ENCODE measurements around the gene PHF21A. TPM values are rescaled to one million over a fixed set of nuclear protein-coding genes. Genes with fewer than 3 reads are reported as not detected.
"Not testable (repeated sequence)": the region's sequence is repeated elsewhere in the genome, so short reads cannot be mapped to it uniquely, and the experiment has no call there.

The PHF21A gene
- total RNA-seq, 1 donor from 2014 or later = 49.6 TPM

- DNase-seq (ENCODE audit: low spot score) = peak; percentile 71
- no peaks in the 10 kb centered on the region for H3K9me3 ChIP-seq (ENCODE audit: low read depth)
- no peak overlapping the region for H3K9ac ChIP-seq
- H3K36me3 Mint-ChIP-seq = no peaks in the 10 kb centered on the region
- H3K79me2 ChIP-seq (ENCODE audit: low read depth) = peaks cover 71% of the 10 kb centered on the region
- peaks cover 39% of the 10 kb centered on the region for H3F3A ChIP-seq (ENCODE audit: low read depth)
- no peak for TF ChIP-seq EZH2 (IDR thresholded peaks at IDR 0.05)
- no peak for TF ChIP-seq EZH2phosphoT487 (IDR thresholded peaks at IDR 0.05)
- TF ChIP-seq CTCF (IDR thresholded peaks at IDR 0.05) = no peak
- peak overlapping the region; percentile 97 for H3K27ac Mint-ChIP-seq
- H2AFZ ChIP-seq (replicated peaks) = peak overlapping the region; percentile 58
- H4K20me1 ChIP-seq (ENCODE audit: low read depth) = peaks cover 42% of the 10 kb centered on the region
- peak overlapping the region; percentile 88 for H3K4me2 ChIP-seq
- peaks cover 24% of the 10 kb centered on the region for H3K4me1 ChIP-seq
- H3K27me3 ChIP-seq = no peaks in the 10 kb centered on the region
- peak overlapping the region; percentile 85 for H3K4me3 ChIP-seq
- peak overlapping the region; percentile 99 for H3K4me3 Mint-ChIP-seq
- H3K36me3 ChIP-seq = no peaks in the 10 kb centered on the region
- H3K27ac ChIP-seq = peak overlapping the region; percentile 86
- no peaks in the 10 kb centered on the region for H3K9me3 Mint-ChIP-seq
- H3K27me3 Mint-ChIP-seq (ENCODE audit: insufficient read depth, low read depth) = peaks cover 6% of the 10 kb centered on the region
- peaks cover 40% of the 10 kb centered on the region for H3K4me1 Mint-ChIP-seq
Observed at GRCh38 chr11:46119352-46120216, 1.7 kb downstream of the PHF21A start.

- no peak overlapping the region for H2AFZ ChIP-seq (replicated peaks)
- H3K9me3 Mint-ChIP-seq = no peaks in the 10 kb centered on the region
Observed at GRCh38 chr11:46118702-46119351, 2.4 kb downstream of the PHF21A start.

GRCh38 chr11:46117842-46118241 is 3.4 kb downstream of the PHF21A start:
- H3K79me2 ChIP-seq (ENCODE audit: low read depth) = peaks cover 77% of the 10 kb centered on the region
- no peak overlapping the region for H3K27ac Mint-ChIP-seq
- peak; percentile 39 for TF ChIP-seq CTCF (IDR thresholded peaks at IDR 0.05)
- no peak for TF ChIP-seq EZH2 (IDR thresholded peaks at IDR 0.05)

More at GRCh38 chr11:46118702-46119351, 2.4 kb downstream of the PHF21A start:
- H3K9ac ChIP-seq = no peak overlapping the region
- H3K36me3 ChIP-seq = no peaks in the 10 kb centered on the region
- peak overlapping the region; percentile 55 for H3K27ac Mint-ChIP-seq
- H3K4me1 ChIP-seq = peaks cover 30% of the 10 kb centered on the region
- no peaks in the 10 kb centered on the region for H3K9me3 ChIP-seq (ENCODE audit: low read depth)
- H3K4me3 Mint-ChIP-seq = peak overlapping the region; percentile 90
- peak overlapping the region; percentile 88 for H3K4me2 ChIP-seq
- no peak overlapping the region for H3K27ac ChIP-seq
- H3K79me2 ChIP-seq (ENCODE audit: low read depth) = peaks cover 77% of the 10 kb centered on the region
- no peaks in the 10 kb centered on the region for H3K27me3 ChIP-seq
- TF ChIP-seq EZH2 (IDR thresholded peaks at IDR 0.05) = no peak
- no peak for TF ChIP-seq CTCF (IDR thresholded peaks at IDR 0.05)
- no peak for TF ChIP-seq EZH2phosphoT487 (IDR thresholded peaks at IDR 0.05)
- H3K27me3 Mint-ChIP-seq (ENCODE audit: insufficient read depth, low read depth) = peaks cover 6% of the 10 kb centered on the region
- no peaks in the 10 kb centered on the region for H3K36me3 Mint-ChIP-seq
- peaks cover 44% of the 10 kb centered on the region for H3F3A ChIP-seq (ENCODE audit: low read depth)
- peak overlapping the region; percentile 85 for H3K4me3 ChIP-seq
- peaks cover 45% of the 10 kb centered on the region for H3K4me1 Mint-ChIP-seq
- DNase-seq (ENCODE audit: low spot score) = no peak
- H4K20me1 ChIP-seq (ENCODE audit: low read depth) = peaks cover 50% of the 10 kb centered on the region

GRCh38 chr11:46116712-46117037 is 4.6 kb downstream of the PHF21A start:
- H3K9ac ChIP-seq; H3K27me3 ChIP-seq; H2AFZ ChIP-seq (replicated peaks); H3K4me3 Mint-ChIP-seq; H3K4me3 ChIP-seq; H3K9me3 Mint-ChIP-seq; DNase-seq (ENCODE audit: low spot score); H3K36me3 ChIP-seq; H3K36me3 Mint-ChIP-seq; H3K27me3 Mint-ChIP-seq (ENCODE audit: insufficient read depth, low read depth); H3K9me3 ChIP-seq (ENCODE audit: low read depth); H3K27ac ChIP-seq; H3K27ac Mint-ChIP-seq: not testable (repeated sequence)
- Histone ChIP-seq H3K4me2 (peak overlapping the region; percentile 16), H3F3A (ENCODE audit: low read depth) (peaks cover 33% of the 10 kb centered on the region), H4K20me1 (ENCODE audit: low read depth) (peaks cover 64% of the 10 kb centered on the region), H3K79me2 (ENCODE audit: low read depth) (peaks cover 84% of the 10 kb centered on the region), H3K4me1 (peaks cover 20% of the 10 kb centered on the region)
- H3K4me1 Mint-ChIP-seq = peaks cover 43% of the 10 kb centered on the region

More at GRCh38 chr11:46117842-46118241, 3.4 kb downstream of the PHF21A start:
- Histone ChIP-seq H3K9me3 (ENCODE audit: low read depth) (no peaks in the 10 kb centered on the region), H2AFZ (replicated peaks) (no peak overlapping the region), H3K36me3 (no peaks in the 10 kb centered on the region), H4K20me1 (ENCODE audit: low read depth) (peaks cover 55% of the 10 kb centered on the region), H3K9ac (no peak overlapping the region), H3K27ac (no peak overlapping the region), H3K4me2 (no peak overlapping the region), H3F3A (ENCODE audit: low read depth) (peaks cover 44% of the 10 kb centered on the region), H3K4me3 (peak overlapping the region; percentile 85), H3K27me3 (no peaks in the 10 kb centered on the region), H3K4me1 (peaks cover 23% of the 10 kb centered on the region)
- DNase-seq (ENCODE audit: low spot score) = no peak
- peak overlapping the region; percentile 9 for H3K4me3 Mint-ChIP-seq
- H3K27me3 Mint-ChIP-seq (ENCODE audit: insufficient read depth, low read depth) = peaks cover 6% of the 10 kb centered on the region
- no peaks in the 10 kb centered on the region for H3K9me3 Mint-ChIP-seq
- no peaks in the 10 kb centered on the region for H3K36me3 Mint-ChIP-seq
- H3K4me1 Mint-ChIP-seq = peaks cover 45% of the 10 kb centered on the region

All from neural progenitor cell (in vitro differentiated cells).